ENCODE measurements around the gene ADCK2. TPM values are rescaled to one million over a fixed set of nuclear protein-coding genes. Genes with fewer than 3 reads are reported as not detected.
A peak's percentile ranks its signal among the peaks of the same experiment; 100 is the strongest.

Gene ADCK2
- total and polyA plus RNA-seq, 9 of the 15 experiments (the other 6 are each of a cell fraction or from before 2014, with no cell fraction given): 0.08 to 14.3 (median 9.7) TPM

DNA sequence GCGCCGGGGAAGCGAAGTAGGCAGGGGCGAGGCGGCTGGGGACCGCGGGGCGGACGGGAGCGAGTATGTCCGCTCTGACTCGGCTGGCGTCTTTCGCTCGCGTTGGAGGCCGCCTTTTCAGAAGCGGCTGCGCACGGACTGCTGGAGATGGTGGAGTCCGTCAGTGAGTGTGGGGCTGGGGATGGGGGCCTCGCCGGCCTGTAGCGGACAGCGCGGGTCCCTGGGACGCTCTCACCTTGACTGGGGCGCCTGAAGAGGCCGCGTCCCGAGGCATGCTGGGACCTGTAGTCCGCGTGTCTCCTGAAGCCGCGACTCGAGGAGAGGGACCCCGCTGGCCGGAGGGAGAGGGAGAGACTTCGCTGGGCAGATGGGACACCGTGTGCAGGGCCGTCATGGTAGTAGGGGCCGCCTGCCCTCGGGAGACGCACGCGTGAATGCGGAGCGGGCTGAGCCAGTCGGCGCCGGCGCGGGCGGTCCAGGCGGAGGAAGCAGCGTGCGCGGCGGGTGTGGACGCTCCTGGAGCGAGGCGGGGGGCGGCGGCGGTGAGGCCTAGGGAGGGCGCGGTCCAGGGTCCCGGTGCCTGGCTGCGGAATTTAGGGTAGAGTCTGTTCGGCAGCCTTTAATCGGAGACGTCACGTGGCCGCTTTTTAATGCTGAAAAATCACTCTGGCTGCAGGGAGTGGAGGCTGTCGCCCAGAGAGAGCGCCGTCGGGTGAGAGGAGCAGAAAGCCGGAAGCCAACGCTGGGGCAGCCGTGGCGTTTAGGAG is 24.1 kb downstream of the ADCK2 start, which contains the start of gene NDUFB2 (continued):
- peak; percentile 63 for TF ChIP-seq ELF2 (CRISPR knock-in tag; IDR thresholded peaks at IDR 0.05)
- TF ChIP-seq MAZ (CRISPR knock-in tag; conservative IDR thresholded peaks at IDR 0.05 in 1 of 2, IDR thresholded peaks at IDR 0.05 in 1 of 2): peak; percentile 95
- no peak for TF ChIP-seq ZNF75A (CRISPR knock-in tag; IDR thresholded peaks at IDR 0.05)
- TF ChIP-seq ZNF707 (CRISPR knock-in tag; conservative IDR thresholded peaks at IDR 0.05): no peak
- TF ChIP-seq FOXP1 (CRISPR knock-in tag; IDR thresholded peaks at IDR 0.05): peak; percentile 98
- no peak for TF ChIP-seq STAT5B (CRISPR knock-in tag; IDR thresholded peaks at IDR 0.05)
- TF ChIP-seq, protein P1, sequence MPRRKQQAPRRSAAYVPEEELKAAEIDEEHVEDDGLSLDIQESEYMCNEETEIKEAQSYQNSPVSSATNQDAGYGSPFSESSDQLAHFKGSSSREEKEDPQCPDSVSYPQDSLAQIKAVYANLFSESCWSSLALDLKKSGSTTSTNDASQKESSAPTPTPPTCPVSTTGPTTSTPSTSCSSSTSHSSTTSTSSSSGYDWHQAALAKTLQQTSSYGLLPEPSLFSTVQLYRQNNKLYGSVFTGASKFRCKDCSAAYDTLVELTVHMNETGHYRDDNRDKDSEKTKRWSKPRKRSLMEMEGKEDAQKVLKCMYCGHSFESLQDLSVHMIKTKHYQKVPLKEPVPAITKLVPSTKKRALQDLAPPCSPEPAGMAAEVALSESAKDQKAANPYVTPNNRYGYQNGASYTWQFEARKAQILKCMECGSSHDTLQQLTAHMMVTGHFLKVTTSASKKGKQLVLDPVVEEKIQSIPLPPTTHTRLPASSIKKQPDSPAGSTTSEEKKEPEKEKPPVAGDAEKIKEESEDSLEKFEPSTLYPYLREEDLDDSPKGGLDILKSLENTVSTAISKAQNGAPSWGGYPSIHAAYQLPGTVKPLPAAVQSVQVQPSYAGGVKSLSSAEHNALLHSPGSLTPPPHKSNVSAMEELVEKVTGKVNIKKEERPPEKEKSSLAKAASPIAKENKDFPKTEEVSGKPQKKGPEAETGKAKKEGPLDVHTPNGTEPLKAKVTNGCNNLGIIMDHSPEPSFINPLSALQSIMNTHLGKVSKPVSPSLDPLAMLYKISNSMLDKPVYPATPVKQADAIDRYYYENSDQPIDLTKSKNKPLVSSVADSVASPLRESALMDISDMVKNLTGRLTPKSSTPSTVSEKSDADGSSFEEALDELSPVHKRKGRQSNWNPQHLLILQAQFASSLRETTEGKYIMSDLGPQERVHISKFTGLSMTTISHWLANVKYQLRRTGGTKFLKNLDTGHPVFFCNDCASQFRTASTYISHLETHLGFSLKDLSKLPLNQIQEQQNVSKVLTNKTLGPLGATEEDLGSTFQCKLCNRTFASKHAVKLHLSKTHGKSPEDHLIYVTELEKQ (CRISPR knock-in tag; IDR thresholded peaks at IDR 0.05): no peak
- TF ChIP-seq ZNF140 (CRISPR knock-in tag; IDR thresholded peaks at IDR 0.05): no peak
- TF ChIP-seq KLF6 (CRISPR knock-in tag; IDR thresholded peaks at IDR 0.05; ENCODE audit: borderline replicate concordance): peak; percentile 59; the same call in 1 of the 2 replicates
- TF ChIP-seq C11orf30 (IDR thresholded peaks at IDR 0.05; ENCODE audit: low read depth): peak; percentile 85
- no peak for TF ChIP-seq FOXM1 (IDR thresholded peaks at IDR 0.05; ENCODE audit: low read depth)
- peak; percentile 95 for TF ChIP-seq FOXM1 (CRISPR knock-in tag; IDR thresholded peaks at IDR 0.05; ENCODE audit: low read depth)
- TF ChIP-seq DACH1 (IDR thresholded peaks at IDR 0.05; ENCODE audit: partially characterized antibody): no peak
- TF ChIP-seq ZBTB7A (IDR thresholded peaks at IDR 0.05; ENCODE audit: borderline replicate concordance, control insufficient read depth, low read depth, low read length): peak; percentile 64; the same call in 1 of the 2 replicates
- TF ChIP-seq CBX5 (IDR thresholded peaks at IDR 0.05; ENCODE audit: borderline replicate concordance, low read depth): peak; percentile 41
- TF ChIP-seq PRMT5 (CRISPR knock-in tag; IDR thresholded peaks at IDR 0.05): peak; percentile 39; the same call in 1 of the 2 replicates
- TF ChIP-seq, protein P2, sequence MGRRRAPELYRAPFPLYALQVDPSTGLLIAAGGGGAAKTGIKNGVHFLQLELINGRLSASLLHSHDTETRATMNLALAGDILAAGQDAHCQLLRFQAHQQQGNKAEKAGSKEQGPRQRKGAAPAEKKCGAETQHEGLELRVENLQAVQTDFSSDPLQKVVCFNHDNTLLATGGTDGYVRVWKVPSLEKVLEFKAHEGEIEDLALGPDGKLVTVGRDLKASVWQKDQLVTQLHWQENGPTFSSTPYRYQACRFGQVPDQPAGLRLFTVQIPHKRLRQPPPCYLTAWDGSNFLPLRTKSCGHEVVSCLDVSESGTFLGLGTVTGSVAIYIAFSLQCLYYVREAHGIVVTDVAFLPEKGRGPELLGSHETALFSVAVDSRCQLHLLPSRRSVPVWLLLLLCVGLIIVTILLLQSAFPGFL (CRISPR knock-in tag; IDR thresholded peaks at IDR 0.05): no peak
- peak; percentile 96 for TF ChIP-seq U2AF1 (optimal IDR thresholded peaks at IDR 0.05; ENCODE audit: low read depth, low read length)
- peak; percentile 96 for TF ChIP-seq ATF7 (IDR thresholded peaks at IDR 0.05)
- TF ChIP-seq U2AF2 (optimal IDR thresholded peaks at IDR 0.05; ENCODE audit: low read depth, low read length): no peak
- TF ChIP-seq SIRT6 (IDR thresholded peaks at IDR 0.05; ENCODE audit: low read depth, low read length): no peak
- TF ChIP-seq KAT7 (CRISPR knock-in tag; IDR thresholded peaks at IDR 0.05; ENCODE audit: borderline replicate concordance): peak; percentile 99
- no peak for TF ChIP-seq TCF7L2 (IDR thresholded peaks at IDR 0.05; ENCODE audit: low read depth, low read length)
- no peak for TF ChIP-seq PTTG1 (tag; IDR thresholded peaks at IDR 0.05; ENCODE audit: low read depth)
- peak; percentile 57; the same call in 1 of the 2 replicates for TF ChIP-seq GATAD2A (IDR thresholded peaks at IDR 0.05)
- TF ChIP-seq THRAP3 (IDR thresholded peaks at IDR 0.05; ENCODE audit: borderline replicate concordance): no peak
- peak; percentile 24 for TF ChIP-seq TCF7 (IDR thresholded peaks at IDR 0.05; ENCODE audit: borderline replicate concordance)
